Mucosa of descending colon (tissue), 3 donors: ENCODE data around the gene TLE4. TPM values are rescaled to one million over a fixed set of nuclear protein-coding genes. Genes with fewer than 3 reads are reported as not detected.

Source experiments
- ATAC-seq: fragments of 200-7000 bp; cut with Tn5 transposase; one replicate; pipeline ENCODE4 v1.9.1; 2020; ENCODE audit warnings: mild to moderate bottlenecking, moderate library complexity
- DNase-seq, 3 donors: peaks; one replicate each; pipeline ENCODE4 v3.0.0-alpha.2; 2020
- H3K36me3 ChIP-seq: fragments of 200-600 bp; one replicate; pipeline ENCODE4 v1.8.0; 2021; ENCODE audit warnings: low read depth, mild to moderate bottlenecking
- H3K4me1 ChIP-seq: fragments of 200-600 bp; one replicate; pipeline ENCODE4 v1.8.0; 2021; ENCODE audit warnings: low read depth, mild to moderate bottlenecking
- H3K4me3 ChIP-seq: fragments of 200-600 bp; one replicate; pipeline ENCODE4 v1.8.0; 2021; ENCODE audit warnings: mild to moderate bottlenecking
- H3K9me3 ChIP-seq: fragments of 200-600 bp; one replicate; pipeline ENCODE4 v1.8.0; 2021; ENCODE audit warnings: mild to moderate bottlenecking
- intact Hi-C, 2 donors: fragments of 100-400 bp; cut with DNase I in 1 of 2; cut with micrococcal nuclease in 1 of 2; formaldehyde crosslinking; loops; one replicate each; pipeline versions ENCODE4 v1.11.0 to v1.11.1; 2022; cut with DNase I, micrococcal nuclease
- long read RNA-seq, 2 donors: library from polyadenylated mRNA; unstranded; transcript quantifications; one replicate each; pipeline ENCODE4 v2.0.0, GENCODE V29; 2019 to 2021
- total RNA-seq, 3 donors: library from RNA; stranded (reverse); fragmentation: NEBNext Ultra II Directional in 2 of 3; extraction: Animal tissue kit (Norgen Biotek cat#: 25700) in 2 of 3; gene quantifications; one replicate each; pipeline versions ENCODE4 v1.2.1 to v1.2.4, GENCODE V29; 2021 to 2023
- TF ChIP-seq, protein P1 (sequence below): fragments of 200-600 bp; IDR thresholded peaks from one replicate; pipeline ENCODE4 v1.8.0; 2022; ENCODE audit warnings: antibody characterized with exemption, mild to moderate bottlenecking
- donor health status: DM: no; HTN: no; CAD: no; lungs with moderate emphysema.
- donor health status: DM: no; HTN: no; CAD: no.
- donor health status: DM: no; HTN: yes; CAD: no.

Gene TLE4
- 10 to 100 TPM; 23.9 to 38.4 (median 29.8) TPM for total RNA-seq
- long read RNA-seq, donor 1, partial matches to known transcripts, result 1 of 1 reads
- long read RNA-seq, donor 1, other reads (novel, unspliced or antisense), result 0 of 1 reads
- long read RNA-seq, donor 2, partial matches to known transcripts, result 0 of 1 reads
- long read RNA-seq, donor 2, other reads (novel, unspliced or antisense), result 1 of 1 reads

DNA sequence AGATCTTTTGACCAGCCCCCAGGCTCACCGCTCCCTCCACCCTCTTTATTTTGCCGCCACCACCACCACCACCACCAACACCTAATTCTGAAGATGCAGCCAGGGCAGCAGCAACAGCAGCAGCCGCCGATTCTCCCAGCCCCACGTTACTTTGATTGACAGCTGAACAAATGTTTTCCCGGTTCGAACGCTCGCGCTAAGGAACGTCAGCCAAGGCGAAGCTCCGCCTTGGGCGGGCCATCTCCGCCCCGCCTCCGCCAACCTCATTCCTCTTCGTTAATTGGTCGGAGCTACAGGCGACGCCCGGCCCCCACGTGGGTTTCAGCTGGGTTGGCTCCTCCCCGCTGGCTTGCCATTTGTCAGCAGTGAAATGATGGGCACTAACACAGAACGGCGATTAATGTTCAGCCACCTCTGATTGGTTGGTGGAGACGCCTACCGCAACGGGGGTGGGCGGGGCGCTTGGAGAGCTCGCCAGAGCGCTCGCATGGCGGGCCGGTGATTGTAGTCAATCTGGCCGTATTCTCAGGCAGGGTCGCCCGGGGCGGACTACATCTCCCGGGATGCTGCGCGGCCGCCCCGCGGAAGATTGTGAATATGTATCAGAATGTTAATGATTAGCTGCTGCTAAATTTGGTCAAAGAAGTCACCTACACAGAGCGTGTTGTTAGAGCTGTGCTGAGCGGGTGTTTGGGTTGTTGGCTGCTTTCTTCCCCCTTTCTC lies at the start of gene TLE4:
Gene TLE4 (plus strand): TSS at position 657 of the 723 bp plus-strand sequence. CDS start 826 bp downstream, outside the sequence.
- peak; percentile 94 for ATAC-seq
- H3K4me1 ChIP-seq, result no peaks in the 10 kb centered on the region
- H3K4me3 ChIP-seq, result peak within 1 kb of the TSS; percentile 96
- intact Hi-C loops, result no loop called here
- no peaks in the 10 kb centered on the region for H3K9me3 ChIP-seq
- H3K36me3 ChIP-seq, result no peaks in the 10 kb centered on the region
- peak; percentile 99 to 100 (median 100) for DNase-seq
- TF ChIP-seq, protein P1, sequence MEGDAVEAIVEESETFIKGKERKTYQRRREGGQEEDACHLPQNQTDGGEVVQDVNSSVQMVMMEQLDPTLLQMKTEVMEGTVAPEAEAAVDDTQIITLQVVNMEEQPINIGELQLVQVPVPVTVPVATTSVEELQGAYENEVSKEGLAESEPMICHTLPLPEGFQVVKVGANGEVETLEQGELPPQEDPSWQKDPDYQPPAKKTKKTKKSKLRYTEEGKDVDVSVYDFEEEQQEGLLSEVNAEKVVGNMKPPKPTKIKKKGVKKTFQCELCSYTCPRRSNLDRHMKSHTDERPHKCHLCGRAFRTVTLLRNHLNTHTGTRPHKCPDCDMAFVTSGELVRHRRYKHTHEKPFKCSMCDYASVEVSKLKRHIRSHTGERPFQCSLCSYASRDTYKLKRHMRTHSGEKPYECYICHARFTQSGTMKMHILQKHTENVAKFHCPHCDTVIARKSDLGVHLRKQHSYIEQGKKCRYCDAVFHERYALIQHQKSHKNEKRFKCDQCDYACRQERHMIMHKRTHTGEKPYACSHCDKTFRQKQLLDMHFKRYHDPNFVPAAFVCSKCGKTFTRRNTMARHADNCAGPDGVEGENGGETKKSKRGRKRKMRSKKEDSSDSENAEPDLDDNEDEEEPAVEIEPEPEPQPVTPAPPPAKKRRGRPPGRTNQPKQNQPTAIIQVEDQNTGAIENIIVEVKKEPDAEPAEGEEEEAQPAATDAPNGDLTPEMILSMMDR, result peak; percentile 22

DNA sequence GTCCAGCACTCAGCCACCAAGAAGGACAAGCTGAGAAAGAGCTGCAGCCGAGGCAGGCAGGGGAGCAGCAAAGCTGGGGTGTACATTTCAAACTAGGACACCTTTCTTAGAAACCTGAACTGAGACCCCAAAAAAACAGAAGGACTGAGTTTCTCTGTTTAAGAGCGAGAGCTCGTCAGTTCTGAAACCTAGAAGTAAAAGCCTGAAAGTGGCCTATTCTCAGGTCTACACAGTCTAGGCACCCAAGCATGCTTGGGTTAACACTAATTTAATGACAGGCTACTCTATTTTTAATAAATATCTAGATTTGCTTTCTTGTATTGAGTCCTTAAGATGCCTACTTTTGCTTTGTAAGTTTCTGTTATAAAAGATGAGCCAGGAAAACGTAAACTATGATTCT lies 49.0 kb upstream of the TLE4 start:
- H3K9me3 ChIP-seq, result no peaks in the 10 kb centered on the region
- no peak overlapping the region for H3K4me3 ChIP-seq
- TF ChIP-seq, protein P1, result no peak
- intact Hi-C loops, result no loop called here
- no peaks in the 10 kb centered on the region for H3K36me3 ChIP-seq
- H3K4me1 ChIP-seq, result no peaks in the 10 kb centered on the region
- DNase-seq (no peak), ATAC-seq (no peak)

DNA sequence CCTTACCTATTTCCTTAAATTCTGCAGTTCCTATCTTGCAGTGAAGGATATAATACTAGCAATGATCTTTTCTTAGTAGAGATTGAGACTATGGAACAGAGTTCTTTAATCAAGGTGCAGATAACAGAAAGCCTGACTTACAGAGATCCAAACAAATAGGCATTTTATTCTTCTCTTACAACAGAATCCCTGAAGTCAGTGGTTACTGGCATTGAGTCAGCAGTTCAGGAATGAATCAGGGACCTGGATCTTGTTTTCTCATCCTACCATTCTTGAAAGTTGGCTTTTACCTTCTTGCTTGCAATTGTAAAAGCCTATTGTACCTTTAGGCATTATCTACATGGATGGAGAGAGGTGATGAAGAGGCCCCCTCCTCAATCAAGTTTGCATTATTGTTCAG lies 47.5 kb upstream of the TLE4 start:
- H3K4me3 ChIP-seq, result no peak overlapping the region
- ATAC-seq (no peak), DNase-seq (no peak)
- intact Hi-C loops, result no loop called here
- H3K9me3 ChIP-seq, result no peaks in the 10 kb centered on the region
- H3K4me1 ChIP-seq, result no peaks in the 10 kb centered on the region
- TF ChIP-seq, protein P1, result no peak
- H3K36me3 ChIP-seq, result no peaks in the 10 kb centered on the region

DNA sequence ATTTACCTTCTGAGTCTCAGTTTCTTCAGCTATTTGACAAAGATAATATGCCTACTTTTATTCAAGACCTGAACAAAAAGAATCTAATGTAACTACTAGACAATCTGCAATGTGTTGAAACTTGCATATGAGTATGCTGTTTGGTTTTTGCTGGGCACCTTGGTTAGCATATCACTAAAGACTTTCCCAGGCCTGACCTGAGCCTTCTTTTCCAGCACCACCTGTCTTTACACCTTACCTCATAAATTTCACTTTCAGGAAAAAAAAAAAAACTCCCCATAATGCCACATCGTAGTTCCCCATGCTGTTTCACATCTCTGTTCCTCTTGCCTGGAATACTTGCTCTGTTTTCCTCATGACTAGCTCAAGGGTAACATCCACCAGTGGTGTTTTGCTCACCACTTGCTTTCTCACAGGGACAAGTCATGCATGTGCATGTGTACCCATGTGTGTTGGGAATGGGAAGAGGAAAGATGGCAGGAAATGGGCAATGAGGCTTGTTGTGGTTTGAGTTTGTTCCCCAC lies 45.6 kb upstream of the TLE4 start:
- TF ChIP-seq, protein P1, result no peak
- Histone ChIP-seq H3K36me3 (no peaks in the 10 kb centered on the region), H3K4me3 (no peak overlapping the region), H3K4me1 (no peaks in the 10 kb centered on the region), H3K9me3 (no peaks in the 10 kb centered on the region)
- ATAC-seq (no peak), DNase-seq (no peak)
- intact Hi-C loops, result no loop called here

DNA sequence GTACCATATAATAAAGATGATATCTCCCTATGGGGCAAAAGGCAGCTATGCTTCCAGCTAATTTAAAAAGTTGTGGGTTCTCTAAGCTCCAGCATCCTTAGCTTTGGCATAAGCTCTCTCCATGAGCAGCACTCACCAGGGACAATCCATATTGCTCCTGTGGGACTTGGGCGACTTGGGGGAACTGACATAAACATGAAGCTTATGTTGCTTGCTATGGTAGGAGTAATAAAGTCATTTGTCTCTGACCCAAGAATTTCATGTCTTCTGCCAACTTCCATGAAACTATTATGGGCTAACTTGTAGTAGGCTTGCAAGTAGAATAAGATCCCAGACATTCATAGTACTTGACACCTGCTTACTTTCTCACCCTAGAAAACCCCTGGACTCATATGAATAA lies 36.2 kb upstream of the TLE4 start:
- no peak for DNase-seq
- intact Hi-C loops, result no loop called here
- no peak for ATAC-seq
- Histone ChIP-seq H3K4me3 (no peak overlapping the region), H3K36me3 (no peaks in the 10 kb centered on the region), H3K9me3 (no peaks in the 10 kb centered on the region), H3K4me1 (no peaks in the 10 kb centered on the region)
- TF ChIP-seq, protein P1, result no peak
